Urinary bladder (tissue), 4 donors: Measurements from ENCODE around the gene PBX1. TPM values are rescaled to one million over a fixed set of nuclear protein-coding genes. Genes with fewer than 3 reads are reported as not detected.
A peak's percentile ranks its signal among the peaks of the same experiment; 100 is the strongest.

ENCODE experiments used
- DNase-seq: peaks from one replicate; pipeline ENCODE4 v3.0.0-alpha.2; 2015; ENCODE audit errors: extremely low spot score
- H3K27ac ChIP-seq: one replicate; pipeline ENCODE4 v1.5.1; 2013; ENCODE audit warnings: low read depth, mild to moderate bottlenecking, moderate library complexity
- H3K36me3 ChIP-seq: one replicate; pipeline ENCODE4 v1.6.1; 2013; ENCODE audit warnings: mild to moderate bottlenecking, moderate library complexity; ENCODE audit not compliant: insufficient read depth
- H3K4me1 ChIP-seq: one replicate; pipeline ENCODE4 v1.6.1; 2013; ENCODE audit warnings: mild to moderate bottlenecking, moderate library complexity; ENCODE audit not compliant: insufficient read depth
- H3K4me3 ChIP-seq: one replicate; pipeline ENCODE4 v1.5.1; 2013; ENCODE audit warnings: low read depth, low read length
- whole genome bisulfite sequencing: extraction: QIAGEN DNeasy Blood & Tissue Kit; methylation state at CpG from one replicate; pipeline ENCODE4 v1.1.7; 2013; 5-methylcytosine and 5-hydroxymethylcytosine counted together
- polyA plus RNA-seq: library from polyadenylated mRNA; stranded (reverse); fragments of 200-250 nt; gene quantifications from one replicate; pipeline ENCODE4 v1.2.3, GENCODE V29; 2013
- total RNA-seq: library from RNA; depleted of rRNA; stranded (reverse); fragments of >200 nt; gene quantifications from one replicate; pipeline ENCODE4 v1.2.3, GENCODE V29; 2014
- donor health status: healthy with polysubstance abuse.
- donor health status: healthy.

Gene PBX1
- total and polyA plus RNA-seq, 2 donors, result 67.8 to 241 TPM

DNA sequence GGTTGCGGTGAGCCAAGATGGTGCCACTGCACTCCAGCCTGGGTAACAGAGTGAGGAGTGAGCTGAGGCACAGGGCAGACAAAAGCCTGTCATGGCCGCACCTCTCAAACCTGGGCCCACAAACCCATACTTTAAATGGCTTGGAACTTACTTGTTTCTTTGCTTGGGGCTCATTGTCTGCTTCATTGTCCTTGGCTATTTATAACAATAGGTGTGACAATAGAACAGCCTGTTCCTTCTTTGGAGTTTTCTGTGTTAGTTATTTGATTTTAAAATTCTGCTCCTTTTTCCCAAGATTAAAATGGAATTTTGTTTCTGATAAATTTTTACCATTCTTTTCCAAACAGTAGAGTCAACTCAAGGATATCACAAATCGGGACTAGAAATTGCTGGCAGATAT is 94.7 kb downstream of the PBX1 start:
- H3K27ac ChIP-seq, result no peak overlapping the region
- H3K4me3 ChIP-seq, result no peak overlapping the region
- H3K36me3 ChIP-seq, result no peaks in the 10 kb centered on the region
- H3K4me1 ChIP-seq, result peaks cover 1% of the 10 kb centered on the region
- WGBS, result 81% methylated on average over 3 of the region's 3 CpGs
- no peak for DNase-seq

- Histone ChIP-seq H3K4me1 (peaks cover 1% of the 10 kb centered on the region), H3K36me3 (no peaks in the 10 kb centered on the region), H3K27ac (no peak overlapping the region), H3K4me3 (no peak overlapping the region)
- no peak for DNase-seq
- 60% methylated on average over 3 of the region's 3 CpGs for WGBS
Observed at GRCh38 chr1:164654200-164654599, 95.2 kb downstream of the PBX1 start.

DNA sequence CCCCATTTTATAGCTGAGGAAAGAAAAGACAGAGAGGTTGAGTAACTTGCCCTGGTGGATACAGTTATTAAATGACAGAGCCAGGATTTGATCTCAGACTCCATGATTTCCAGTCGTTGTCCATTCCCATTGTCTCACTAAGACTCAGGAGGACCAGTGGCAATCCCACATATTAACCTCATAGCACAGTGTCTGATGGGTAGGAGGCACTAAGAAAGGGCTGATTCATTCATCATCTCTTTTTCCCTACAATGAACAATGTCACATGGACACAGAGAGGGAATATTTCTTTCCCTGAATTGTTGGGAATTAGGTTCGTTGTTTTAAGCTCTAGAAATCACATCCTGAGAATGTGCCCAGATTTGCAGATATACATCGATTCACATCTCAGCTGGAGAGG is 99.9 kb downstream of the PBX1 start:
- Histone ChIP-seq H3K27ac (no peak overlapping the region), H3K36me3 (no peaks in the 10 kb centered on the region), H3K4me3 (no peak overlapping the region), H3K4me1 (peaks cover 1% of the 10 kb centered on the region)
- 49% methylated on average over 3 of the region's 3 CpGs for WGBS
- no peak for DNase-seq

DNA sequence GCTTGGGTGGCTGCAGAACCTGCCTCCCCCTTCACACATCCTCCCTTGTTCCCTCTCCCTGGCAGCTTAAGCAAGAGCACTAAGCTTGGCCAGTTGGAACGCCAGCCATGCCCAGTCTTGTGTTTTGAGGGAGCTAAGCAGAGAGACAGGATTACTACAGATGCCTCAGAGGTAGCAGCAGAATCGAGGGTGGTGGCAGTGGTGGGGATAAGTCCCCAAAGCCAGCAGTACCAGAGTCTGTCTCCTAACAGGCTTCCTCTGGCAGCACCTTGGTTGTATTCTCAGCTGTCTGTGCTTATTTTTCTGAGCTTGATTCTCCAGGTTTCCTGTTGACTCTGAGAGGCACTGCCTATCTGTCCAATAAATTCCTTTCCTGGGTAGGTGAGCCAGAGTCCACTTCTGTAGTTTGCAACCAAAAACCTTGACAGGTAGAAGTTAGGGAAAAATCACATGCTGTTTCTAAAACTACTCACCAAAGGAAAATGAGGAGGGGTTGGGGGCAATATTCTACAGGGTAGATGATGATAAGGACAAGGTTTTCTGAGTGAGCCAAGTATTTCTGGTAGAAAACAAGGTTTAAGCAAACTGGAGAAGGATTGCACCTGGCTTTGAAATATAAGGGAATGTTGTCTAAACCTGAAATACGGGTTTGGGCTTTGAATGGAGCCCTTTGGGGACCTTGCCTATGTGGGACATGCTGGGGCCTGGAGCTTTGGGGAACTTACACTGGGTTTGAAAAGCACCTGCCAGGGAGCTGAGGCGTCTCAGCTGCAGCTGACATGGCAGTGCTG is 100.8 kb downstream of the PBX1 start:
- Histone ChIP-seq H3K4me3 (no peak overlapping the region), H3K27ac (no peak overlapping the region), H3K36me3 (no peaks in the 10 kb centered on the region), H3K4me1 (peaks cover 1% of the 10 kb centered on the region)
- WGBS, result 60% methylated on average over 4 of the region's 4 CpGs
- DNase-seq, result peak; percentile 82

DNA sequence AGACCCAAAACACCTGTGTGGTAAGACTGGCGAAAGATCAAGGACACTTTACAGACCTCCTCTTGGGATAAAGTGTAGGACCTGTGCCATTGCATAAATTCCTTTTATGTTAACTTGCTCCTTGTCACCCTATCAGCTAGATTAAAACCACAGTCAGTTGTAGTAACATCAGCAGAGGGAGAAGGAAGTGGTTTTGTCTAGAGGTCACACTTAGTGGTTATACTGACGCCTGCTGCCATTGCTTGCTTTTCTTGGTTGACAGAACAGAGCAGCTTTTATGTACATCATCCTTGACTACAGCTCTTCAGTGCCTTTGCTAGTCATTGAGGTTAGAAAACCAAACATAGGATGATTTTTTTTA is 101.4 kb downstream of the PBX1 start:
- Histone ChIP-seq H3K36me3 (no peaks in the 10 kb centered on the region), H3K27ac (no peak overlapping the region), H3K4me3 (no peak overlapping the region), H3K4me1 (peaks cover 1% of the 10 kb centered on the region)
- DNase-seq, result no peak
- whole genome bisulfite sequencing, result 58% methylated on average over 2 of the region's 2 CpGs

DNA sequence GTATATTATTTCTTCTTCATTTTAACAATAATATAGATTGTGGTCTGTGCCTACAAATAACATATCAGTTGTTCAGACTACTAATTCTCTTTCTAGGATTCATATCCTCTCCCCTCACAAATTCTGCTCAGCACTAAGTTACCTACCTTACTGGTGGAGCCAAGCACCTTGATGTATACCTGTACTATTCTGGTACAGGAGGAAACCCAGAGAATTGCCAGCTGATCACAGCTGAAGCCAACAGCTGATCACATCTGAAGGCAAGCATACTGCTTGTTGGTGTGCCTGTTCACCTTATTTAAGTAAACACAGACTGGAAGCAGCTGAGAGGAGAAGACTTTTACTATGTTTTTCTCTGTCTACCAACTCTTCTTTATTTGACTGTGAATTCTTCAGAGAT is 101.8 kb downstream of the PBX1 start:
- DNase-seq, result no peak
- no peak overlapping the region for H3K4me3 ChIP-seq
- H3K36me3 ChIP-seq, result no peaks in the 10 kb centered on the region
- H3K27ac ChIP-seq, result no peak overlapping the region
- H3K4me1 ChIP-seq, result peaks cover 1% of the 10 kb centered on the region

DNA sequence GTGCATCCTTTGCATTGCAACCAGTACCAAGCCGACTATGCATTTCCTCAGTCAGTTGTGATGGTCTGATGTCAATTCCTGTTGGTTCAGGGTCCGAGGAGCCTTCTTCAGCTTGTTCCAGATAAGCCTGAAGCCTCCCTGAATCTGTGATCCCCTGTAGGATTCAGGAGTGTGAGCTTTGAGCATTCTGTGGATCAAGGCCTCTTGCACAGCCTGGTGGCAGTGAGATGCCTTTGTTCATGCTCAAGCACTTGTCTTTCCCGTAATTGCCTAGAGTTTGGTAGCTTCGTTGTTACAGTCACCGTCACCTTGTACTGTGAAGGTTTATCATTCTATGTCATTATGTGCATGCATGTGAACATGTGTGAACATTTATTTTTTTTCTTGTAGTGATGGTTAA is 103.5 kb downstream of the PBX1 start:
- no peak for DNase-seq
- no peaks in the 10 kb centered on the region for H3K36me3 ChIP-seq
- peaks cover 1% of the 10 kb centered on the region for H3K4me1 ChIP-seq
- WGBS, result 83% methylated on average over 5 of the region's 5 CpGs
- no peak overlapping the region for H3K27ac ChIP-seq
- no peak overlapping the region for H3K4me3 ChIP-seq

GRCh38 chr1:164662955-164663354 is 104.0 kb downstream of the PBX1 start:
- Histone ChIP-seq H3K27ac (no peak overlapping the region), H3K4me1 (no peaks in the 10 kb centered on the region), H3K36me3 (no peaks in the 10 kb centered on the region), H3K4me3 (no peak overlapping the region)
- 95% methylated on average over 1 of the region's 1 CpG for WGBS
- DNase-seq, result no peak

DNA sequence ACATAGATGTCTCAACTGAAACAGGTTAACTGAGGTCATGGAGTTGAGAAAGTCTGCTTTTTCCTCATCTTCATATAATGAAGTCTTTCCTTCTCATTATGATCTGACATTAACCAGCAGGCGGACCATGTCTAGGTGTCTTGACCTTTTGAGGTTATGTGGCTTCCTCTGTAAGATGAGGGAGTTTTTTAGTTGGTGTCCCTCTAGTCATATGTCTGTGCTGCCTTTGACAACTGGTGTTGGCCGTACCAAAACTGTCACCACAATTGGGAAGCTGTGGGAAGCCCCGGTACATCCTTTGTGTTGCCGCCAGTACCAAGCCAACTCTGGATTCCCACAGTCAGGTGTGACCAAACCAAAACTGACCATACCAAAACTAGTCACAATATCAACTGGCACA is 105.1 kb downstream of the PBX1 start:
- 97% methylated on average over 4 of the region's 4 CpGs for WGBS
- Histone ChIP-seq H3K36me3 (no peaks in the 10 kb centered on the region), H3K4me1 (no peaks in the 10 kb centered on the region), H3K4me3 (no peak overlapping the region), H3K27ac (no peak overlapping the region)
- no peak for DNase-seq

DNA sequence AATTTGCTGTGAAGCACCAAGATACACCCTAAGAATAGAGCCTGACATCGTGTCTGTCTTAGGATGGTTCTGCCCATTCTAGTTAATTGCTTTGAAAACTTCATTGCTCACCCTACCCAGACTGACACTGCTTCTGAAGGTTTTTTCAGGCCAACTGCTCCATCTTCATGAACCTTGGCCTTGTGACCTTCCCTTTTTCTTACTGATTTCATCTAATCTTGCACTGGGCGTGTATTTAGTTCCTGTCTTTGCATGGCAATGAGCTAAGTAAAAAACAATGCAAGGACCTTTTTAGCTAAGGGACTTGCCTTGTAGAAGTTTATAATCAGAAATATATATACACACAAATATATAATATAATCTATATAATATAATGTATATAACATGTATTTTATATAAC is 108.0 kb downstream of the PBX1 start:
- Histone ChIP-seq H3K27ac (no peak overlapping the region), H3K4me1 (no peaks in the 10 kb centered on the region)

DNA sequence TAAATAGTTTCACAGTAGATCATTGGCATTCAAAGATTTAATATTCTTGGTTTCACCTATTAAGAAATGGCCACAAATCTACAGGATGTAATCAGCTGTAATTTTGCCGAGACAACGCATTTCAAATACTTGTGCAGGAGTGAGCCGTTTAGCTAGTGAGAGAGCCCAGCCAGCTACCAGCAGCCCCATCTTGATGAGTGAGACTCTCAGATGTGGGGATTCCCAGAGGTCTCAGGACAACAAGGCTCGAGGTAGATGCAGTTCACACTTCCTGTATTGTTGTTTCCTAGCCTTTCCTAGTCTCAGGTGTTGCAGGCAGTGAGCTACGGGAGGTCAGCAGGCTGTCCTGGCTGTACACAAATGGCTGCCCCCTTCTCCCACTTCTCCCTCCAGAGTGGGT is 108.6 kb downstream of the PBX1 start:
- no peaks in the 10 kb centered on the region for H3K36me3 ChIP-seq
- H3K27ac ChIP-seq, result no peak overlapping the region
- H3K4me1 ChIP-seq, result no peaks in the 10 kb centered on the region
- no peak overlapping the region for H3K4me3 ChIP-seq
- WGBS, result 69% methylated on average over 5 of the region's 5 CpGs
- no peak for DNase-seq

More for the DNA sequence above, 108.0 kb downstream of the PBX1 start:
- WGBS, result 83% methylated on average over 2 of the region's 2 CpGs
- no peaks in the 10 kb centered on the region for H3K36me3 ChIP-seq
- DNase-seq, result no peak
- H3K4me3 ChIP-seq, result no peak overlapping the region

GRCh38 chr1:164668491-164669400 is 109.8 kb downstream of the PBX1 start:
- Histone ChIP-seq H3K4me1 (no peaks in the 10 kb centered on the region), H3K4me3 (no peak overlapping the region), H3K27ac (no peak overlapping the region), H3K36me3 (no peaks in the 10 kb centered on the region)
- WGBS, result 92% methylated on average over 20 of the region's 20 CpGs
- no peak for DNase-seq

- no peak overlapping the region for H3K4me3 ChIP-seq
- no peak for DNase-seq
- 98% methylated on average over 1 of the region's 1 CpG for WGBS
- H3K27ac ChIP-seq, result no peak overlapping the region
- H3K36me3 ChIP-seq, result no peaks in the 10 kb centered on the region
- no peaks in the 10 kb centered on the region for H3K4me1 ChIP-seq
Observed at GRCh38 chr1:164670026-164670425, 111.0 kb downstream of the PBX1 start.

DNA sequence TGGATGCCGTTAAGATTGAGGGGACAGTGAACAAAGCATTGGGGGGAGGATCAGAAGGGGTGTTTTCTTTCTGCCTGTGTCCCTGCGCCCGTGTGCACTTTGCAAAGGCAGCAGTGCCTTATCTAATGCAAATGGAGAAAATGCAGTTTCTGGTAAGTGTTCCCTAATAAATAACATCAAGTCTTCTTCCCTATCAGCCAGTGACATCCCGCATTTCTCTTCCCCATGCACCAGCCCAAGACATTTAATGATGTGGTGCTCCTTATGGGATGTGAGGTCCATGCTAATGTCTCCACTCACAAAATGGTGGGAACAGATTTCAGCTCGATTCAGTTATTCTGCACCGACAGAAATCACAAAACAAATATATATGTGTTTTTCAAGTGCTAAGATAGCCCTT is 111.8 kb downstream of the PBX1 start:
- H3K27ac ChIP-seq, result no peak overlapping the region
- DNase-seq, result no peak
- no peaks in the 10 kb centered on the region for H3K36me3 ChIP-seq
- H3K4me1 ChIP-seq, result no peaks in the 10 kb centered on the region
- 58% methylated on average over 6 of the region's 6 CpGs for WGBS
- H3K4me3 ChIP-seq, result no peak overlapping the region
